Glomerular visceral epithelial cell (primary cell): ENCODE measurements around the gene MIEN1.
"Not testable (repeated sequence)": the region's sequence is repeated elsewhere in the genome, so short reads cannot be mapped to it uniquely, and the experiment has no call there.

ENCODE experiments used
- DNase-seq: peaks from one replicate; pipeline ENCODE4 v3.0.0-alpha.2; 2016; ENCODE audit errors: extremely low spot score

Gene MIEN1

GRCh38 chr17:39699157-39699817 is 31.0 kb downstream of the MIEN1 start:
- not testable (repeated sequence) for DNase-seq

GRCh38 chr17:39697961-39698360 is 32.4 kb downstream of the MIEN1 start:
- no peak for DNase-seq

- DNase-seq, result no peak
Observed at GRCh38 chr17:39696731-39697130, 33.6 kb downstream of the MIEN1 start.

- DNase-seq, result peak; percentile 37
Observed at GRCh38 chr17:39695089-39695474, 35.2 kb downstream of the MIEN1 start.

- DNase-seq, result no peak
Observed at GRCh38 chr17:39694593-39694992, 35.7 kb downstream of the MIEN1 start.

- no peak for DNase-seq
Observed at GRCh38 chr17:39688945-39689344, 41.4 kb downstream of the MIEN1 start.

- no peak for DNase-seq
Observed at GRCh38 chr17:39688475-39688835, 41.9 kb downstream of the MIEN1 start.

- peak; percentile 90 for DNase-seq
Observed at GRCh38 chr17:39687546-39688474, 42.5 kb downstream of the MIEN1 start, which contains the start of gene PGAP3. Gene PGAP3, minus strand, starts transcription at chr17:39688057. Its CDS starts 43 bp downstream, at chr17:39688014.

- no peak for DNase-seq
Observed at GRCh38 chr17:39687101-39687545, 43.2 kb downstream of the MIEN1 start.

- no peak for DNase-seq
Observed at GRCh38 chr17:39684369-39685192, 45.8 kb downstream of the MIEN1 start.

- DNase-seq, result no peak
Observed at GRCh38 chr17:39683295-39683939, 46.9 kb downstream of the MIEN1 start.

GRCh38 chr17:39679521-39680192 is 50.7 kb downstream of the MIEN1 start:
- no peak for DNase-seq
